NOMO-1 (cell line): ENCODE results near the gene IKBKG.
"Not testable (repeated sequence)": the region's sequence is repeated elsewhere in the genome, so short reads cannot be mapped to it uniquely, and the experiment has no call there.

Source experiments
- DNase-seq, 2 experiments: peaks; one replicate each; lab custom pipeline; 2025; ENCODE audit not compliant: unreplicated experiment in 2 of 2; lab: John Stamatoyannopoulos, UW

Gene IKBKG

GRCh38 chrX:154602226-154602625 is 54.8 kb downstream of the IKBKG start:
- DNase-seq, result no peak

- no peak for DNase-seq
Measured at GRCh38 chrX:154602766-154603437, 55.5 kb downstream of the IKBKG start.

- no peak for DNase-seq
Measured at GRCh38 chrX:154603438-154604430, 56.3 kb downstream of the IKBKG start.

GRCh38 chrX:154605566-154605965 is 58.1 kb downstream of the IKBKG start:
- DNase-seq, result no peak

GRCh38 chrX:154607370-154607769 is 60.0 kb downstream of the IKBKG start:
- no peak for DNase-seq

GRCh38 chrX:154607976-154608375 is 60.6 kb downstream of the IKBKG start:
- not testable (repeated sequence) for DNase-seq

- DNase-seq, result not testable (repeated sequence)
Measured at GRCh38 chrX:154608823-154609222, 61.4 kb downstream of the IKBKG start.

GRCh38 chrX:154611146-154611545 is 63.7 kb downstream of the IKBKG start:
- not testable (repeated sequence) for DNase-seq

GRCh38 chrX:154613586-154613985 is 66.2 kb downstream of the IKBKG start:
- DNase-seq, result not testable (repeated sequence)
